ENCODE measurements around the gene VILL. TPM values are rescaled to one million over a fixed set of nuclear protein-coding genes. Genes with fewer than 3 reads are reported as not detected.

Gene VILL
- total and polyA plus RNA-seq, 2 donors (not counting 3 experiments of a cell fraction or from before 2014, with no cell fraction given), result 9.0 to 10.0 TPM

DNA sequence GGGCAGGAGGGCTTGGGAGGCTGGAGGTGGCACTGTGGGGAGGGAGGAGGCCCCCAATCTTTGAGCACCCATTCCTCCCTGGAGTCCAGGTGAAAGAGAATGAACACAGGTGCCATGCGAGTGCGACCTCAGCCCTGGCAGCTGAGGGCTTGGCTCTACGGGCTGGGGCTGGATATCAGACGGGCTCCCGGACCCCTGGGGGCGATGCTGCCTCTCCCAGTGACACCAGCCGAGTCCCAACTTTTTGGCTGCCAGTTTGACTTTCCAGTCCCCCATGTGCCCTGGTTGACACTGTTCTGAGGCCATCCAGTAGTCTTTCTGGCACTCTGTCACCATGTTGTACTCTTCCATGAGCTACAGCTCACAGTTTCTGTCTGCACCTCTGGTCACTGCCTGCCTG lies 1.2 kb downstream of the VILL start:
- TF ChIP-seq JUN (IDR thresholded peaks at IDR 0.05; ENCODE audit: borderline replicate concordance, insufficient read depth, insufficient read length, low read depth), result no peak
- no peak for TF ChIP-seq MYC (IDR thresholded peaks at IDR 0.05; ENCODE audit: low read depth, low read length)
- no peak for TF ChIP-seq FOS (IDR thresholded peaks at IDR 0.05; ENCODE audit: borderline replicate concordance, insufficient read depth, low read length)
- no peak for TF ChIP-seq EZH2 (IDR thresholded peaks at IDR 0.05; ENCODE audit: borderline replicate concordance, low read depth, low read length, severe bottlenecking)
- TF ChIP-seq, protein P1, sequence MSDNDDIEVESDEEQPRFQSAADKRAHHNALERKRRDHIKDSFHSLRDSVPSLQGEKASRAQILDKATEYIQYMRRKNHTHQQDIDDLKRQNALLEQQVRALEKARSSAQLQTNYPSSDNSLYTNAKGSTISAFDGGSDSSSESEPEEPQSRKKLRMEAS (IDR thresholded peaks at IDR 0.05; ENCODE audit: insufficient read depth, insufficient read length), result no peak
- TF ChIP-seq, protein P2, sequence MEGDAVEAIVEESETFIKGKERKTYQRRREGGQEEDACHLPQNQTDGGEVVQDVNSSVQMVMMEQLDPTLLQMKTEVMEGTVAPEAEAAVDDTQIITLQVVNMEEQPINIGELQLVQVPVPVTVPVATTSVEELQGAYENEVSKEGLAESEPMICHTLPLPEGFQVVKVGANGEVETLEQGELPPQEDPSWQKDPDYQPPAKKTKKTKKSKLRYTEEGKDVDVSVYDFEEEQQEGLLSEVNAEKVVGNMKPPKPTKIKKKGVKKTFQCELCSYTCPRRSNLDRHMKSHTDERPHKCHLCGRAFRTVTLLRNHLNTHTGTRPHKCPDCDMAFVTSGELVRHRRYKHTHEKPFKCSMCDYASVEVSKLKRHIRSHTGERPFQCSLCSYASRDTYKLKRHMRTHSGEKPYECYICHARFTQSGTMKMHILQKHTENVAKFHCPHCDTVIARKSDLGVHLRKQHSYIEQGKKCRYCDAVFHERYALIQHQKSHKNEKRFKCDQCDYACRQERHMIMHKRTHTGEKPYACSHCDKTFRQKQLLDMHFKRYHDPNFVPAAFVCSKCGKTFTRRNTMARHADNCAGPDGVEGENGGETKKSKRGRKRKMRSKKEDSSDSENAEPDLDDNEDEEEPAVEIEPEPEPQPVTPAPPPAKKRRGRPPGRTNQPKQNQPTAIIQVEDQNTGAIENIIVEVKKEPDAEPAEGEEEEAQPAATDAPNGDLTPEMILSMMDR (IDR thresholded peaks at IDR 0.05; ENCODE audit: extremely low read depth in 1 of 2, insufficient read depth in 1 of 2, low read depth in 1 of 2, low read length in 2 of 2), result no peak
- TF ChIP-seq GATA2 (IDR thresholded peaks at IDR 0.05; ENCODE audit: insufficient read depth, insufficient read length, low read depth, low read length), result no peak
- no peak for TF ChIP-seq POLR2AphosphoS5 (IDR thresholded peaks at IDR 0.05; ENCODE audit: insufficient read depth, low read depth, low read length)
- no peak for TF ChIP-seq POLR2A (IDR thresholded peaks at IDR 0.05; ENCODE audit: low read depth, low read length)
- ChIA-PET POLR2A (no interaction called here), CTCF (interaction anchor here (1.2 to 1.5 kb wide), 2 partner anchors 12 to 18 kb away, joined by 3 to 4 read pairs; no protein-coding TSS in a partner anchor)
- no peaks in the 10 kb centered on the region for H3K9me3 ChIP-seq (replicated peaks; ENCODE audit: control insufficient read depth, insufficient read depth, low read length)
- H3K9ac ChIP-seq (replicated peaks; ENCODE audit: extremely low read depth, insufficient read depth, low read length), result no peak overlapping the region
- H3K4me1 ChIP-seq (ENCODE audit: control insufficient read depth, extremely low read depth, insufficient read depth, low read length), result peaks cover 10% of the 10 kb centered on the region
- H2AFZ ChIP-seq (ENCODE audit: low read depth, low read length), result no peak overlapping the region
- H3K36me3 ChIP-seq (ENCODE audit: control insufficient read depth in 2 of 2, extremely low read depth in 1 of 2, insufficient read depth in 2 of 2, low read length in 2 of 2), result no peaks in the 10 kb centered on the region
- no peaks in the 10 kb centered on the region for H3K9me1 ChIP-seq (replicated peaks; ENCODE audit: control insufficient read depth, extremely low read depth, insufficient read depth, low read length)
- H3K27ac ChIP-seq (ENCODE audit: insufficient read depth, low read depth, low read length), result no peak overlapping the region
- H3K27me3 ChIP-seq (ENCODE audit: control insufficient read depth in 2 of 2, insufficient read depth in 2 of 2, low read length in 2 of 2), result no peaks in the 10 kb centered on the region
- dilution Hi-C loops (cut with MboI; ENCODE audit: extremely low pct_ligation_motif_present, low sequenced_read_pairs) (no loop called here), intact Hi-C loops (cut with micrococcal nuclease) (no loop called here)
- no TSS peak for BruUV-seq (replicated peaks)
- no peaks in the 10 kb centered on the region for H4K20me1 ChIP-seq (replicated peaks; ENCODE audit: control insufficient read depth, extremely low read depth, insufficient read depth, low read length)
- no peaks in the 10 kb centered on the region for H3K79me2 ChIP-seq (ENCODE audit: control insufficient read depth, insufficient read depth, low read length)
- no peak overlapping the region for H3K4me3 ChIP-seq (replicated peaks in 1 of 3; ENCODE audit: insufficient read depth in 1 of 3, low read depth in 1 of 3, low read length in 3 of 3)
- DNase-seq (ENCODE audit: low read depth, low spot score), result no peak
- H3K4me2 ChIP-seq (ENCODE audit: insufficient read depth, low read length), result no peak overlapping the region
- FAIRE-seq, result no peak
